Measurements from ENCODE around the gene SMAD1. TPM values are rescaled to one million over a fixed set of nuclear protein-coding genes. Genes with fewer than 3 reads are reported as not detected.
"Not testable (repeated sequence)": the region's sequence is repeated elsewhere in the genome, so short reads cannot be mapped to it uniquely, and the experiment has no call there.

The SMAD1 gene
- total RNA-seq, 2 experiments from 2014 or later = 1.2 to 1.9 TPM

GRCh38 chr4:145566086-145566708 lies 84.5 kb downstream of the SMAD1 start:
- DNase-seq (no peak), ATAC-seq (no peak)
- peaks cover 2% of the 10 kb centered on the region for H3K9me3 Mint-ChIP-seq (ENCODE audit: low read depth)
- H3K36me3 Mint-ChIP-seq = no peaks in the 10 kb centered on the region
- H3K27me3 Mint-ChIP-seq = peaks cover 33% of the 10 kb centered on the region
- no peaks in the 10 kb centered on the region for H3K4me1 Mint-ChIP-seq
- CTCF ChIA-PET = no interaction called here
- H3K4me3 Mint-ChIP-seq = no peak overlapping the region
- no peak overlapping the region for H3K27ac Mint-ChIP-seq

GRCh38 chr4:145566768-145567167 lies 85.1 kb downstream of the SMAD1 start:
- CTCF ChIA-PET = no interaction called here
- no peak for ATAC-seq
- H3K4me1 Mint-ChIP-seq = no peaks in the 10 kb centered on the region
- H3K36me3 Mint-ChIP-seq = no peaks in the 10 kb centered on the region
- no peak overlapping the region for H3K4me3 Mint-ChIP-seq
- peaks cover 33% of the 10 kb centered on the region for H3K27me3 Mint-ChIP-seq
- peaks cover 2% of the 10 kb centered on the region for H3K9me3 Mint-ChIP-seq (ENCODE audit: low read depth)
- H3K27ac Mint-ChIP-seq = no peak overlapping the region
- no peak for DNase-seq

GRCh38 chr4:145567516-145567915 lies 85.9 kb downstream of the SMAD1 start:
- Mint-ChIP-seq H3K4me1 (no peaks in the 10 kb centered on the region), H3K9me3 (ENCODE audit: low read depth) (peaks cover 2% of the 10 kb centered on the region), H3K27ac (no peak overlapping the region), H3K4me3 (no peak overlapping the region), H3K27me3 (peaks cover 30% of the 10 kb centered on the region), H3K36me3 (no peaks in the 10 kb centered on the region)
- ATAC-seq (no peak), DNase-seq (no peak)
- CTCF ChIA-PET = interaction anchor here (1.4 kb wide), 1 partner anchor 10 kb away, joined by 4 read pairs; no protein-coding TSS in a partner anchor

GRCh38 chr4:145574546-145574945 lies 92.9 kb downstream of the SMAD1 start:
- DNase-seq; H3K4me1 Mint-ChIP-seq; H3K4me3 Mint-ChIP-seq; H3K27ac Mint-ChIP-seq; ATAC-seq; H3K36me3 Mint-ChIP-seq; H3K9me3 Mint-ChIP-seq (ENCODE audit: low read depth); CTCF ChIA-PET: not testable (repeated sequence)
- H3K27me3 Mint-ChIP-seq = peaks cover 18% of the 10 kb centered on the region

- Mint-ChIP-seq H3K36me3 (no peaks in the 10 kb centered on the region), H3K4me3 (no peak overlapping the region), H3K27ac (no peak overlapping the region), H3K4me1 (no peaks in the 10 kb centered on the region), H3K27me3 (peaks cover 15% of the 10 kb centered on the region), H3K9me3 (ENCODE audit: low read depth) (no peaks in the 10 kb centered on the region)
- CTCF ChIA-PET = no interaction called here
- ATAC-seq (no peak), DNase-seq (no peak)
Observed at GRCh38 chr4:145580906-145581305, 99.3 kb downstream of the SMAD1 start.

GRCh38 chr4:145583191-145584055 lies 101.8 kb downstream of the SMAD1 start:
- H3K9me3 Mint-ChIP-seq (ENCODE audit: low read depth) = no peaks in the 10 kb centered on the region
- CTCF ChIA-PET = no interaction called here
- no peak overlapping the region for H3K27ac Mint-ChIP-seq
- H3K4me1 Mint-ChIP-seq = no peaks in the 10 kb centered on the region
- no peaks in the 10 kb centered on the region for H3K36me3 Mint-ChIP-seq
- ATAC-seq = no peak
- DNase-seq = no peak
- no peak overlapping the region for H3K4me3 Mint-ChIP-seq
- H3K27me3 Mint-ChIP-seq = peaks cover 11% of the 10 kb centered on the region

- no peak overlapping the region for H3K27ac Mint-ChIP-seq
- CTCF ChIA-PET = no interaction called here
Observed at GRCh38 chr4:145587088-145587754, 105.6 kb downstream of the SMAD1 start.

GRCh38 chr4:145589381-145589780 lies 107.7 kb downstream of the SMAD1 start:
- H3K4me3 Mint-ChIP-seq, CTCF ChIA-PET: not testable (repeated sequence)

More at GRCh38 chr4:145587088-145587754, 105.6 kb downstream of the SMAD1 start:
- Mint-ChIP-seq H3K9me3 (ENCODE audit: low read depth) (no peaks in the 10 kb centered on the region), H3K27me3 (peaks cover 16% of the 10 kb centered on the region), H3K4me3 (no peak overlapping the region), H3K36me3 (no peaks in the 10 kb centered on the region), H3K4me1 (no peaks in the 10 kb centered on the region)
- ATAC-seq = no peak
- DNase-seq = no peak

GRCh38 chr4:145589916-145590702 lies 108.5 kb downstream of the SMAD1 start:
- H3K27ac Mint-ChIP-seq = no peak overlapping the region
- no peak for ATAC-seq
- DNase-seq = no peak
- no peaks in the 10 kb centered on the region for H3K9me3 Mint-ChIP-seq (ENCODE audit: low read depth)
- H3K36me3 Mint-ChIP-seq = no peaks in the 10 kb centered on the region
- no peak overlapping the region for H3K4me3 Mint-ChIP-seq
- CTCF ChIA-PET = no interaction called here
- H3K27me3 Mint-ChIP-seq = peaks cover 25% of the 10 kb centered on the region
- no peaks in the 10 kb centered on the region for H3K4me1 Mint-ChIP-seq

More at GRCh38 chr4:145589381-145589780, 107.7 kb downstream of the SMAD1 start:
- H3K36me3 Mint-ChIP-seq; H3K9me3 Mint-ChIP-seq (ENCODE audit: low read depth); H3K4me1 Mint-ChIP-seq; H3K27ac Mint-ChIP-seq; DNase-seq; ATAC-seq: not testable (repeated sequence)
- peaks cover 21% of the 10 kb centered on the region for H3K27me3 Mint-ChIP-seq

- no peak for DNase-seq
- CTCF ChIA-PET = interaction anchor here (1.1 kb wide), 1 partner anchor 15 kb away, joined by 3 read pairs; no protein-coding TSS in a partner anchor
- Mint-ChIP-seq H3K27me3 (peaks cover 43% of the 10 kb centered on the region), H3K4me3 (no peak overlapping the region), H3K27ac (no peak overlapping the region), H3K36me3 (peaks cover 3% of the 10 kb centered on the region), H3K4me1 (no peaks in the 10 kb centered on the region), H3K9me3 (ENCODE audit: low read depth) (peaks cover 6% of the 10 kb centered on the region)
- ATAC-seq = no peak
Observed at GRCh38 chr4:145602129-145602760, 120.6 kb downstream of the SMAD1 start.

- Mint-ChIP-seq H3K9me3 (ENCODE audit: low read depth) (peaks cover 6% of the 10 kb centered on the region), H3K27me3 (peaks cover 29% of the 10 kb centered on the region), H3K36me3 (peaks cover 3% of the 10 kb centered on the region), H3K4me3 (no peak overlapping the region), H3K27ac (no peak overlapping the region), H3K4me1 (no peaks in the 10 kb centered on the region)
- ATAC-seq = no peak
- DNase-seq = no peak
- CTCF ChIA-PET = no interaction called here
Observed at GRCh38 chr4:145605941-145606340, 124.3 kb downstream of the SMAD1 start.
